Transverse colon (tissue), 4 donors: Measurements from ENCODE around the gene MRRF. TPM values are rescaled to one million over a fixed set of nuclear protein-coding genes. Genes with fewer than 3 reads are reported as not detected.

Experiments
- DNase-seq: peaks from one replicate; pipeline ENCODE4 v3.0.0-alpha.2; 2019
- H3K27ac ChIP-seq, 4 donors: fragments of 200-600 bp; sonication (generic); 2 replicates each; pipeline ENCODE4 v1.5.1; 2016 to 2018; ENCODE audit warnings: inconsistent platforms in 4 of 4
- H3K27me3 ChIP-seq: fragments of 200-600 bp; sonication (generic); 2 replicates; pipeline ENCODE4 v1.5.1; 2017; ENCODE audit warnings: inconsistent platforms
- H3K36me3 ChIP-seq, 4 donors: fragments of 200-600 bp; sonication (generic); 2 replicates each; pipeline ENCODE4 v1.5.1; 2017 to 2019; ENCODE audit warnings: inconsistent platforms in 4 of 4
- H3K4me1 ChIP-seq, 4 donors: fragments of 200-600 bp; sonication (generic); 2 replicates each; pipeline ENCODE4 v1.5.1; 2017 to 2020; ENCODE audit warnings: inconsistent platforms in 4 of 4
- H3K4me3 ChIP-seq, 4 donors: fragments of 200-600 bp; sonication (generic); 1 replicate in 1 of 4; 2 replicates in 3 of 4; pipeline versions ENCODE4 v1.5.1 to v1.6.1; 2017 to 2019; ENCODE audit warnings: inconsistent platforms in 4 of 4
- H3K9me3 ChIP-seq, 2 donors: fragments of 200-600 bp; sonication (generic); 2 replicates each; pipeline ENCODE4 v1.5.1; 2017 to 2019; ENCODE audit warnings: inconsistent platforms in 2 of 2
- EP300 ChIP-seq: sonication (generic); formaldehyde crosslinking; IDR thresholded peaks from one replicate; pipeline ENCODE4 v1.6.1; 2017; ENCODE audit warnings: antibody characterized with exemption, low read depth
- POLR2A ChIP-seq: fragments of 450-650 bp; IDR thresholded peaks from one replicate; pipeline ENCODE4 v1.6.1; 2016; ENCODE audit warnings: antibody characterized with exemption, mild to moderate bottlenecking, moderate library complexity
- POLR2AphosphoS5 ChIP-seq, 3 donors: sonication (generic); formaldehyde crosslinking; IDR thresholded peaks; one replicate each; pipeline ENCODE4 v1.6.1; 2016; ENCODE audit warnings: antibody characterized with exemption in 3 of 3
- WGBS, 2 donors: methylation state at CpG; one replicate each; pipeline ENCODE4 v1.1.5; 2018; ENCODE audit warnings: low coverage in 1 of 2; 5-methylcytosine and 5-hydroxymethylcytosine counted together
- in situ Hi-C, 4 donors: fragments of 200-750 bp; cut with MboI; loops; one replicate each; pipeline versions ENCODE4 v1.15.0 to v1.15.1; 2017; ENCODE audit warnings: low sequenced_read_pairs in 3 of 4, low pct_ligation_motif_present in 1 of 4, low pct_unique_long_range_greater_than_20kb in 1 of 4
- intact Hi-C: fragments of 100-400 bp; cut with DNase I; formaldehyde crosslinking; loops from one replicate; pipeline ENCODE4 v1.15.1; 2023; ENCODE audit warnings: low total_unique reads
- total RNA-seq, 4 donors: library from RNA; depleted of rRNA; stranded (reverse); fragments of >200 nt; gene quantifications; one replicate each; pipeline ENCODE4 v1.1.0, GENCODE V29; 2016
- TF ChIP-seq, protein P1 (sequence below), 5 experiments: fragments of 200-600 bp in 3 of 5; fragments of 450-650 bp in 2 of 5; sonication (generic) in 3 of 5; IDR thresholded peaks; 1 replicate in 2 of 5; 2 replicates in 3 of 5; pipeline ENCODE4 v1.5.1; 2016 to 2017; ENCODE audit warnings: antibody characterized with exemption in 5 of 5, inconsistent platforms in 3 of 5, mild to moderate bottlenecking in 2 of 5, moderate library complexity in 1 of 5

MRRF gene
- total RNA-seq, 4 donors from 2014 or later = 46.0 to 142 (median 53.6) TPM

- in situ Hi-C loops = no loop called here
- 0 to 32% methylated on average over 2 to 10 of the region's 10 CpGs for WGBS, 2 donors
- H3K4me1 ChIP-seq = peaks cover 10 to 31% (median 18%) of the 10 kb centered on the region in 4 donors
- no peaks in the 10 kb centered on the region for H3K36me3 ChIP-seq
- TF ChIP-seq, protein P1, sequence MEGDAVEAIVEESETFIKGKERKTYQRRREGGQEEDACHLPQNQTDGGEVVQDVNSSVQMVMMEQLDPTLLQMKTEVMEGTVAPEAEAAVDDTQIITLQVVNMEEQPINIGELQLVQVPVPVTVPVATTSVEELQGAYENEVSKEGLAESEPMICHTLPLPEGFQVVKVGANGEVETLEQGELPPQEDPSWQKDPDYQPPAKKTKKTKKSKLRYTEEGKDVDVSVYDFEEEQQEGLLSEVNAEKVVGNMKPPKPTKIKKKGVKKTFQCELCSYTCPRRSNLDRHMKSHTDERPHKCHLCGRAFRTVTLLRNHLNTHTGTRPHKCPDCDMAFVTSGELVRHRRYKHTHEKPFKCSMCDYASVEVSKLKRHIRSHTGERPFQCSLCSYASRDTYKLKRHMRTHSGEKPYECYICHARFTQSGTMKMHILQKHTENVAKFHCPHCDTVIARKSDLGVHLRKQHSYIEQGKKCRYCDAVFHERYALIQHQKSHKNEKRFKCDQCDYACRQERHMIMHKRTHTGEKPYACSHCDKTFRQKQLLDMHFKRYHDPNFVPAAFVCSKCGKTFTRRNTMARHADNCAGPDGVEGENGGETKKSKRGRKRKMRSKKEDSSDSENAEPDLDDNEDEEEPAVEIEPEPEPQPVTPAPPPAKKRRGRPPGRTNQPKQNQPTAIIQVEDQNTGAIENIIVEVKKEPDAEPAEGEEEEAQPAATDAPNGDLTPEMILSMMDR (IDR thresholded peaks at IDR 0.05) = no peak
- TF ChIP-seq EP300 (no peak), POLR2A (no peak), POLR2AphosphoS5 (IDR thresholded peaks at IDR 0.05) (no peak)
- H3K27me3 ChIP-seq = peaks cover 100% of the 10 kb centered on the region
- H3K9me3 ChIP-seq = no peaks in the 10 kb centered on the region
- H3K27ac ChIP-seq = no peak overlapping the region
- no peak for DNase-seq
- intact Hi-C loops = no loop called here
- H3K4me3 ChIP-seq = peak overlapping the region in 1 of 4 donors; percentile 49
These were observed 37.1 kb upstream of the MRRF start for GRCh38 chr9:122227575-122227900.

- Histone ChIP-seq H3K27ac (no peak overlapping the region), H3K4me1 (peaks cover 10 to 31% (median 18%) of the 10 kb centered on the region in 4 donors), H3K36me3 (no peaks in the 10 kb centered on the region), H3K4me3 (peak overlapping the region in 3 of 4 donors; percentile 13 to 49 (median 28)), H3K9me3 (no peaks in the 10 kb centered on the region), H3K27me3 (peaks cover 97% of the 10 kb centered on the region)
- in situ Hi-C loops = no loop called here
- WGBS, 2 donors = 4% methylated on average over 30 of the region's 38 CpGs; no CpG with 5 or more reads in 1 of the 2 donors
- DNase-seq = no peak
- TF ChIP-seq POLR2A = no peak
- no peak for TF ChIP-seq POLR2AphosphoS5 (IDR thresholded peaks at IDR 0.05)
- no peak for TF ChIP-seq EP300
- intact Hi-C loops = no loop called here
These were observed 36.5 kb upstream of the MRRF start for GRCh38 chr9:122228191-122228567.

DNA sequence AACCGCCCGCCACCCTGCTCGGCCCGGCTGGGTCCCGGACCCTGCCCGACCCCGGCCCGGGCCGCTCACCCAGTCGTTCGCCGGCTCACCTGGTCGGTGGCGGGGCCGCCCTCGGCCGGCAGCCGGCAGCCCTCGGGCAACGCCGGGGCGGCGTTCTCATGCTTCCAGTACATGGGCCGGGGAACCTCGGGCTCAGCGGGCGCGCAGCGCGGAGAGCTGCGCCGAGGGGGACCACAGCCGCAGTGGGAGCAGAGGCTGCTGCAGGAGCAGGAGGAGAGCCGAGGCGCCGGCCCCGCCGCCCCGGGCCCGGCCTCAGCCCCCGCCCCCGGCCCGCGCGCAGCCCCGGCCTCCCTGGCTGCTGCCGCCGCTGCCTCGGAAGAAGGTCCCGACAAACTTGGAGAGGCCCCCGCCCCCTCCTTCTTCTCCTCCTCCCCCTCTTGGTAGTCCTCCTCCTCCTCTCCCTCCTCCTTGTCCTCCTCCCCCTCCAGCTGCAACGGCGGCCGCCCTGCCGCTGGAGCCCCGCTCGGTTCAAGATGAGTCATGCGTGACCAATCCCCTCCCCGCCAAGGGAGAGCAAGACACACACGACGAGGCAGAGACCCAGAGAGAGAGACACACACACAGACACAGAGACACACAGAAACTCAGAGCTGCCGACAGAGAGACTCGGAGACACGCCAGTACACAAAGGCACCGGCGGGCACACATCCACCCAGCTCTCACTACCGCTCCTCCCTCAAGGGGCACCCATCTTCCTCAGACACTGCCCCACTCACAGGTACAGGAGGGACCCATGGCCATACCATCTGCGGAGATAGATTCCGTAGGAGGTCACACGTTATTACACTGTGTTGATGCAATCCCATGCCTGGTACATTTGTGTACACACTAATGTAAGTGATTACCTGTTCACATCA lies 35.9 kb upstream of the MRRF start, which contains the start of gene LHX6:
Gene LHX6 (minus strand): TSS at position 390 of the 917 bp plus-strand sequence. CDS start 217 bp downstream, at position 173.
- TF ChIP-seq, protein P1 (IDR thresholded peaks at IDR 0.05) = no peak
- TF ChIP-seq EP300 (no peak), POLR2A (no peak)
- no peak for DNase-seq
- Histone ChIP-seq H3K9me3 (no peaks in the 10 kb centered on the region), H3K4me1 (peaks cover 10 to 31% (median 18%) of the 10 kb centered on the region in 4 donors), H3K36me3 (no peaks in the 10 kb centered on the region), H3K27ac (no peak within 1 kb of the TSS), H3K4me3 (peak within 1 kb of the TSS in 3 of 4 donors; percentile 13 to 49 (median 28)), H3K27me3 (peaks cover 93% of the 10 kb centered on the region)
- in situ Hi-C loops = no loop called here
- intact Hi-C loops = no loop called here
- WGBS, 2 donors = 12% methylated on average over 38 of the region's 70 CpGs; no CpG with 5 or more reads in 1 of the 2 donors

- DNase-seq = no peak
- WGBS, 2 donors = 47 to 55% methylated on average over 2 to 4 of the region's 4 CpGs
- Histone ChIP-seq H3K4me1 (peaks cover 10 to 31% (median 18%) of the 10 kb centered on the region in 4 donors), H3K27ac (no peak overlapping the region), H3K9me3 (no peaks in the 10 kb centered on the region), H3K27me3 (peaks cover 88% of the 10 kb centered on the region), H3K4me3 (no peak overlapping the region), H3K36me3 (no peaks in the 10 kb centered on the region)
- in situ Hi-C loops (no loop called here), intact Hi-C loops (no loop called here)
- TF ChIP-seq, protein P1 (IDR thresholded peaks at IDR 0.05) = no peak
- TF ChIP-seq POLR2AphosphoS5 (IDR thresholded peaks at IDR 0.05) = no peak
- TF ChIP-seq POLR2A = no peak
- TF ChIP-seq EP300 = no peak
These were observed 35.2 kb upstream of the MRRF start for GRCh38 chr9:122229485-122229837.
